GM20431 (cell line): ENCODE measurements around the gene DYNLT3.

ENCODE experiments used
- in situ Hi-C: fragments of 300-500 bp; cut with MseI, MboI; formaldehyde crosslinking; loops from one replicate; pipeline ENCODE4 v1.15.0; 2020; ENCODE audit warnings: low sequenced_read_pairs; ENCODE audit not compliant: unreplicated experiment

Gene DYNLT3

GRCh38 chrX:37846934-37847732, at the start of gene DYNLT3:
Gene DYNLT3 (minus strand): TSS chrX:37847571. CDS start chrX:37847510, 61 bp downstream.
- in situ Hi-C loops, result no loop called here

- in situ Hi-C loops, result no loop called here
Measured at GRCh38 chrX:37896511-37896890, 49.1 kb upstream of the DYNLT3 start.

- in situ Hi-C loops, result no loop called here
Measured at GRCh38 chrX:37895795-37896510, 48.6 kb upstream of the DYNLT3 start.

- in situ Hi-C loops, result no loop called here
Measured at GRCh38 chrX:37894725-37895124, 47.4 kb upstream of the DYNLT3 start.

GRCh38 chrX:37888010-37888409, 40.6 kb upstream of the DYNLT3 start:
- in situ Hi-C loops, result no loop called here

- in situ Hi-C loops, result no loop called here
Measured at GRCh38 chrX:37887347-37887746, 40.0 kb upstream of the DYNLT3 start.

- in situ Hi-C loops, result no loop called here
Measured at GRCh38 chrX:37883196-37883595, 35.8 kb upstream of the DYNLT3 start.

GRCh38 chrX:37879692-37880091, 32.3 kb upstream of the DYNLT3 start:
- in situ Hi-C loops, result no loop called here

GRCh38 chrX:37876716-37877115, 29.3 kb upstream of the DYNLT3 start:
- in situ Hi-C loops, result no loop called here

- in situ Hi-C loops, result no loop called here
Measured at GRCh38 chrX:37875675-37876074, 28.3 kb upstream of the DYNLT3 start.

- in situ Hi-C loops, result no loop called here
Measured at GRCh38 chrX:37873220-37873619, 25.8 kb upstream of the DYNLT3 start.

- in situ Hi-C loops, result no loop called here
Measured at GRCh38 chrX:37872303-37872655, 24.9 kb upstream of the DYNLT3 start.

- in situ Hi-C loops, result no loop called here
Measured at GRCh38 chrX:37871626-37872302, 24.4 kb upstream of the DYNLT3 start.

GRCh38 chrX:37867536-37868153, 20.3 kb upstream of the DYNLT3 start:
- in situ Hi-C loops, result no loop called here

GRCh38 chrX:37863728-37864127, 16.4 kb upstream of the DYNLT3 start:
- in situ Hi-C loops, result no loop called here

- in situ Hi-C loops, result no loop called here
Measured at GRCh38 chrX:37862851-37863250, 15.5 kb upstream of the DYNLT3 start.

GRCh38 chrX:37860721-37861120, 13.3 kb upstream of the DYNLT3 start:
- in situ Hi-C loops, result no loop called here

GRCh38 chrX:37854748-37855147, 7.4 kb upstream of the DYNLT3 start:
- in situ Hi-C loops, result no loop called here

GRCh38 chrX:37854148-37854547, 6.8 kb upstream of the DYNLT3 start:
- in situ Hi-C loops, result no loop called here

GRCh38 chrX:37847733-37848197, 394 bp upstream of the DYNLT3 start:
- in situ Hi-C loops, result no loop called here

- in situ Hi-C loops, result no loop called here
Measured at GRCh38 chrX:37846558-37846933, 825 bp downstream of the DYNLT3 start.
